ENCODE measurements around the gene STARD9. TPM values are rescaled to one million over a fixed set of nuclear protein-coding genes. Genes with fewer than 3 reads are reported as not detected.

Gene STARD9
- total and polyA plus RNA-seq, 2 donors from 2014 or later = 1.1 to 7.2 TPM

- Histone ChIP-seq H3K27ac (ENCODE audit: low read depth in 2 of 2, low read length in 2 of 2) (no peak overlapping the region), H3K36me3 (ENCODE audit: control insufficient read depth in 2 of 3, insufficient read depth in 3 of 3, low read length in 3 of 3) (no peaks in the 10 kb centered on the region), H3K4me3 (ENCODE audit: low read length in 3 of 3) (no peak overlapping the region), H3K27me3 (ENCODE audit: control insufficient read depth, insufficient read depth, low read length) (no peaks in the 10 kb centered on the region), H3K4me1 (ENCODE audit: control insufficient read depth in 2 of 3, insufficient read depth in 2 of 3, low read depth in 1 of 3, low read length in 3 of 3) (no peaks in the 10 kb centered on the region), H3K9me3 (ENCODE audit: control insufficient read depth in 2 of 3, insufficient read depth in 1 of 3, low read length in 3 of 3) (no peaks in the 10 kb centered on the region), H3K9ac (ENCODE audit: low read length in 3 of 3) (no peak overlapping the region)
- FAIRE-seq (no peak), DNase-seq (no peak)
- intact Hi-C loops (cut with DNase I) = no loop called here
- no peak for TF ChIP-seq CTCF (IDR thresholded peaks at IDR 0.05; ENCODE audit: borderline replicate concordance, extremely low read depth, insufficient read depth)
Observed at GRCh38 chr15:42621386-42621785, 46.0 kb downstream of the STARD9 start.

DNA sequence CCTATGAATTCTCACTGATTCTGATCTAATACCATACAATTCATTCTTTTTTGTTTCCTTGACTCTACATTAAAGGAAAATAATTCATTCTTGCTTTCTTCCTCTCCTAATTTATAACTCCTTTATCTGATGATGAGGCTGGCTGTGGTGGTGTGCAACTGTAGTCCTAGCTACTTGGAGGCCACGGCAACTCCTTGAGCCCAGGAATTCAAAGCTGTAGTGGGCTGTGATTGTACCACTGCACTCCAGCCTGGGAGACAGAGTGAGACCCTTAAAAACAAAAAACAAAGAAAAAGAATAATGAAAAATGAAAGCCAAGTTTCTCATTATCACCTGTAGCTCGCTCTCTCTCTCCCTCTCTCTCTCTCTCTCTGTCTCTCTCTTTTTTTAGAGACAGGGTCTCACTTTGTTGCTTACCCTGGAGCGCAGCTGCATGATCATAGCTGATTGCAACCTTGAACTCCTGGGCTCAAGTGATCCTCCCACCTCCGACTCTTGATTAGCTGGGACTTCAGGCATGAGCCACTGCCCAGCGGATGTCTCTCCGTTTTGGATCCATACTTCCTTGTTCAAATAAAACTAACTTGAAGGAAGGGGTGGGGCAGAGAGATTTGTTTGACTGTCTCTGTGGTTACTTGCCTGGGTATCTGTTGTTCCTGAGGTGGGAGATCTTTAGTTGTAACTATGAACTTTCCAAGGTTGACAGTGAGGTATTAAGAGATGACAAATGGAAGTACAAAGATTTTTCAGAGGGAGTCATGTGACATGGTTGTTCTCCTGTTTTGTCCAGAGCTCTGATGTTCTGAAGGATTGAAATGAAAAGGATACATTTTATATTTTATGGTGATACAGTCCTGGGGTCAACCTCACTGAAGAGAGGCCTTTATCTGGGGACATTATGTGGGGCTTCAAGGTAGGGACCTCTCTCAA, 46.9 kb downstream of the STARD9 start:
- intact Hi-C loops (cut with DNase I) = no loop called here
- no peak for FAIRE-seq
- Histone ChIP-seq H3K27ac (ENCODE audit: low read depth in 2 of 2, low read length in 2 of 2) (no peak overlapping the region), H3K36me3 (ENCODE audit: control insufficient read depth in 2 of 3, insufficient read depth in 3 of 3, low read length in 3 of 3) (no peaks in the 10 kb centered on the region), H3K27me3 (ENCODE audit: control insufficient read depth, insufficient read depth, low read length) (no peaks in the 10 kb centered on the region), H3K4me3 (ENCODE audit: low read length in 3 of 3) (no peak overlapping the region), H3K9me3 (ENCODE audit: control insufficient read depth in 2 of 3, insufficient read depth in 1 of 3, low read length in 3 of 3) (no peaks in the 10 kb centered on the region), H3K4me1 (ENCODE audit: control insufficient read depth in 2 of 3, insufficient read depth in 2 of 3, low read depth in 1 of 3, low read length in 3 of 3) (no peaks in the 10 kb centered on the region), H3K9ac (ENCODE audit: low read length in 3 of 3) (no peak overlapping the region)
- TF ChIP-seq CTCF (IDR thresholded peaks at IDR 0.05; ENCODE audit: borderline replicate concordance, extremely low read depth, insufficient read depth) = no peak
- no peak for DNase-seq

DNA sequence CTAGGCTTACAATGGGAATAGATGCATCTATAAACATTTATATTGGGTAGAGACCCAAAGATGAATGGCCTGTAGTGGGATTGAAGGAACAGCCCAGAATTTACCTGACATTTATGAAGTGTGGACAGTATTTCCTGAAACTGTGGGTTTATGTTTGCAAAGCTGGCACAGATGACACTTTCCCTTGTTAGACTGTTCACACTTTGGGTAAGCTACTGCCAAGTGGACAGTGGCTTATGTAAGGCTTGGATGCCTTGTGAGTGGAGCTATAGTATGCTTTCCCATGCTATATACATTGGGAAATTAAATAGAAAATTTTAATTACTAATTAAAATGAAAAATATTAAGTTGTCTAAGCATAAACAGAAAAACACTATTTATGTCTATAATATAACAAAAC, 48.5 kb downstream of the STARD9 start:
- DNase-seq (no peak), FAIRE-seq (no peak)
- intact Hi-C loops (cut with DNase I) = no loop called here
- TF ChIP-seq CTCF (IDR thresholded peaks at IDR 0.05; ENCODE audit: borderline replicate concordance, extremely low read depth, insufficient read depth) = no peak
- Histone ChIP-seq H3K9me3 (ENCODE audit: control insufficient read depth in 2 of 3, insufficient read depth in 1 of 3, low read length in 3 of 3) (no peaks in the 10 kb centered on the region), H3K36me3 (ENCODE audit: control insufficient read depth in 2 of 3, insufficient read depth in 3 of 3, low read length in 3 of 3) (no peaks in the 10 kb centered on the region), H3K27ac (ENCODE audit: low read depth in 2 of 2, low read length in 2 of 2) (no peak overlapping the region), H3K27me3 (ENCODE audit: control insufficient read depth, insufficient read depth, low read length) (no peaks in the 10 kb centered on the region), H3K9ac (ENCODE audit: low read length in 3 of 3) (no peak overlapping the region), H3K4me3 (ENCODE audit: low read length in 3 of 3) (no peak overlapping the region), H3K4me1 (ENCODE audit: control insufficient read depth in 2 of 3, insufficient read depth in 2 of 3, low read depth in 1 of 3, low read length in 3 of 3) (no peaks in the 10 kb centered on the region)
